DMS53 (cell line): ENCODE results near the gene C10orf143.

Source experiments
- DNase-seq: peaks from one replicate; lab custom pipeline; 2025; lab: John Stamatoyannopoulos, UW

The C10orf143 gene

DNA sequence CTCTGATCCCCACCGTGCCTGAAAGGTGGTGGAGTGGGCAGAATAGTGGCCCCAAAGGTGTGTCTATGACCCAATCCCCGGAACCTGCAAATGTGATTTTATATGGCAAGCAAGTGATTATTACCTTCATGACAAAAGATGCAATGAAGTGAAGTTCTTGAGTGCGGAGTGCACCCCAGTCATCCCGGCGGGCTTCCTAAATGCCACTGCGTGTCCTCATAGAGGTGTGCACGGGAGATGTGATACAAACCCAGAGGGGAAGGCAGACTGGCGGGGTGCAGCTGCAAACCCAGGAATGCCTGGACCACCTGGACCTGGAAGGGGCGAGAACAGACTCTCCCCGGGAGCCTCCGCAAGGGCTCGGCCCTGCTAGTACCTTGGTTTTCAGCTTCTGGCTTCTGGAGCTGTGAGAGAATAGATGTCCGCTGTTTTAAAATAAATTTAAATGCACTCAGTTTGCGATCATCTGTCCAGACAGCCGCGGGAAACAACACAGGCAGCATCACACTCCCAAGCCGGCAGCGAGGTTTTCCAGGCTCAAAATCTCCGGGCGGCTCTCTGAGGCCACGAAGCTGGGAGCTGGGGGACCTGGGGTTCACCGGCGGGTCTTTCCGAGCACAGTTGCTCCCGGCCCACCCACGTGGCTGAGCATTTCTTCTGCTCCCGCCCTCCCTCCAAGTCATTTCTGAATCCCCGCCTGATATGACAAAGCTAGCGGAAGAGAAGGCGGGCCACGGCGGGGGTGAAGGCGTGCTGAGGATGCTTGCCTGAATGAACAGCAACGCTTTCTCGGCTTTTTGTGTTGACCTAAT is 96.2 kb downstream of the C10orf143 start:
- no peak for DNase-seq
